Activated B cell treated with CpG ODN at 0.5 μM for 24 hours (primary cell): Measurements from ENCODE around the gene YTHDC2. TPM values are rescaled to one million over a fixed set of nuclear protein-coding genes. Genes with fewer than 3 reads are reported as not detected.

Experiments used
- ATAC-seq: fragments of 200-7000 bp; cut with Tn5 transposase; one replicate; pipeline ENCODE4 v1.10.0; 2021; ENCODE audit warnings: low read depth, mild to moderate bottlenecking, moderate library complexity
- CTCF ChIA-PET: fragments of 350-600 bp; sonication (Branson Sonifier 250); formaldehyde crosslinking; loops from one replicate; lab custom pipeline; 2021; ENCODE audit warnings: antibody characterized with exemption; lab: Charles Lee
- POLR2A ChIA-PET: fragments of 350-600 bp; sonication (Branson Sonifier 250); formaldehyde crosslinking; loops from one replicate; lab custom pipeline; 2021; ENCODE audit warnings: antibody characterized with exemption; lab: Charles Lee
- DNase-seq: peaks from one replicate; pipeline ENCODE4 v3.0.0; 2022
- H3K27ac Mint-ChIP-seq: one replicate; pipeline ENCODE4 v1.8.0; 2020; ENCODE audit warnings: mixed read lengths
- H3K27me3 Mint-ChIP-seq: one replicate; pipeline ENCODE4 v1.8.0; 2021; ENCODE audit warnings: mixed read lengths
- H3K36me3 Mint-ChIP-seq: one replicate; pipeline ENCODE4 v1.8.0; 2021; ENCODE audit warnings: low read depth, mixed read lengths
- H3K4me1 Mint-ChIP-seq: one replicate; pipeline ENCODE4 v1.8.0; 2021; ENCODE audit warnings: mixed read lengths
- H3K4me3 Mint-ChIP-seq: one replicate; pipeline ENCODE4 v1.8.0; 2020; ENCODE audit warnings: mild to moderate bottlenecking, mixed read lengths
- H3K9me3 Mint-ChIP-seq: one replicate; pipeline ENCODE4 v1.8.0; 2020; ENCODE audit warnings: mixed read lengths
- intact Hi-C: fragments of 100-400 bp; cut with micrococcal nuclease; formaldehyde crosslinking; loops from one replicate; pipeline ENCODE4 v1.15.1; 2024
- total RNA-seq: library from RNA; stranded (reverse); gene quantifications from 2 replicates; pipeline ENCODE4 v1.2.3, GENCODE V29; 2022
- TF ChIP-seq, protein P1 (sequence below): fragments of 200-600 bp; IDR thresholded peaks from one replicate; pipeline ENCODE4 v1.8.0; 2022; ENCODE audit warnings: antibody characterized with exemption, mild to moderate bottlenecking

The YTHDC2 gene
- total RNA-seq, 1 donor from 2014 or later = 41.7 TPM

DNA sequence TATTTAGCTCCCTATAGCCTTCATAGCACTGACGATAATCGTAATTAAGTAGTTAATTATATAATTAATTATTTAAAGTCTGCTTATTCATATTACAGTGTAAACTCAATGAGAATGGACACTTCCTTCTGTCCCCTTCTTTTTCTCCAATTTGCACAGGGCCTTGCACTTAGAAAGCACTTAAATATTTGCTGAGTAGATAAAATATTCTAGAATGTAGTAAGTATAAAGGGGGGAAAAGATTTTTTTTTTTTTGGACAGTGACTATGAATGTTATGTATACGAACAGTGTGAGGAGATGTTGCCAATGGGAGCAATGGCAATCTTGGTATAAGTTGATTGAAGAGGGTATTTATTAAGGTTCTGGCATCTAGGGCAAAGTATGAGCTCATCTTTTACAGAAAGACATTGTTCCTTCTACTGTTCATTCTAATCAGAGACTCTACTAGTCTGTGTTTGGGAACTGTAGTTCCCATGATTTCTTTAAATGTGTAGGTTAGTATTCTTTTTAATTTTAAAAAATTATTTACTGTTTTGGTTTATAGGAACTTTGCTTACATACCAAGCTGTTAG lies 49.4 kb downstream of the YTHDC2 start:
- intact Hi-C loops = loop anchor here (5.0 kb wide), 1 partner anchor 41 kb away; no protein-coding TSS in a partner anchor
- Mint-ChIP-seq H3K36me3 (peaks cover 67% of the 10 kb centered on the region), H3K27ac (no peak overlapping the region), H3K9me3 (no peaks in the 10 kb centered on the region), H3K4me3 (no peak overlapping the region), H3K27me3 (no peaks in the 10 kb centered on the region), H3K4me1 (no peaks in the 10 kb centered on the region)
- CTCF ChIA-PET = no interaction called here
- DNase-seq (no peak), ATAC-seq (no peak)
- POLR2A ChIA-PET = no interaction called here
- TF ChIP-seq, protein P1, sequence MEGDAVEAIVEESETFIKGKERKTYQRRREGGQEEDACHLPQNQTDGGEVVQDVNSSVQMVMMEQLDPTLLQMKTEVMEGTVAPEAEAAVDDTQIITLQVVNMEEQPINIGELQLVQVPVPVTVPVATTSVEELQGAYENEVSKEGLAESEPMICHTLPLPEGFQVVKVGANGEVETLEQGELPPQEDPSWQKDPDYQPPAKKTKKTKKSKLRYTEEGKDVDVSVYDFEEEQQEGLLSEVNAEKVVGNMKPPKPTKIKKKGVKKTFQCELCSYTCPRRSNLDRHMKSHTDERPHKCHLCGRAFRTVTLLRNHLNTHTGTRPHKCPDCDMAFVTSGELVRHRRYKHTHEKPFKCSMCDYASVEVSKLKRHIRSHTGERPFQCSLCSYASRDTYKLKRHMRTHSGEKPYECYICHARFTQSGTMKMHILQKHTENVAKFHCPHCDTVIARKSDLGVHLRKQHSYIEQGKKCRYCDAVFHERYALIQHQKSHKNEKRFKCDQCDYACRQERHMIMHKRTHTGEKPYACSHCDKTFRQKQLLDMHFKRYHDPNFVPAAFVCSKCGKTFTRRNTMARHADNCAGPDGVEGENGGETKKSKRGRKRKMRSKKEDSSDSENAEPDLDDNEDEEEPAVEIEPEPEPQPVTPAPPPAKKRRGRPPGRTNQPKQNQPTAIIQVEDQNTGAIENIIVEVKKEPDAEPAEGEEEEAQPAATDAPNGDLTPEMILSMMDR = no peak

DNA sequence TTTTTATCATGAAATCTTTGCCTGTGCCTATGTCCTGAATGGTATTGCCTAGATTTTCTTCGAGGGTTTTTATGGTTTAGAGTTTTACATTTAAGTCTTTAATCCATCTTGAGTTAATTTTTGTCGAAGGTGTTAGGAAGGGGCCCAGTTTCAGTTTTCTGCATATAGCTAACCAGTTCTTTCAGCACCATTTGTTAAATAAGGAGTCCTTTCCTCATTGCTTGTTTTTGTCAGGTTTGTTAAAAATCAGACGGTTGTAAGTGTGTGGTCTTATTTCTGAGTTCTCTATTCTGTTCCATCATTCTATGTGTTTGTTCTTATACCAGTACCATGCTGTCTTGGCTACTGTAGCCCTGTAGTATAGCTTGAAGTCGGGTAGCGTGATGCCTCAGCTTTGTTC lies 55.9 kb downstream of the YTHDC2 start:
- ChIA-PET POLR2A (no interaction called here), CTCF (no interaction called here)
- DNase-seq (no peak), ATAC-seq (no peak)
- no peak overlapping the region for H3K4me3 Mint-ChIP-seq
- TF ChIP-seq, protein P1 = no peak
- peaks cover 6% of the 10 kb centered on the region for H3K4me1 Mint-ChIP-seq
- H3K27ac Mint-ChIP-seq = no peak overlapping the region
- intact Hi-C loops = no loop called here
- no peaks in the 10 kb centered on the region for H3K27me3 Mint-ChIP-seq
- H3K9me3 Mint-ChIP-seq = peaks cover 16% of the 10 kb centered on the region
- H3K36me3 Mint-ChIP-seq = peaks cover 84% of the 10 kb centered on the region

DNA sequence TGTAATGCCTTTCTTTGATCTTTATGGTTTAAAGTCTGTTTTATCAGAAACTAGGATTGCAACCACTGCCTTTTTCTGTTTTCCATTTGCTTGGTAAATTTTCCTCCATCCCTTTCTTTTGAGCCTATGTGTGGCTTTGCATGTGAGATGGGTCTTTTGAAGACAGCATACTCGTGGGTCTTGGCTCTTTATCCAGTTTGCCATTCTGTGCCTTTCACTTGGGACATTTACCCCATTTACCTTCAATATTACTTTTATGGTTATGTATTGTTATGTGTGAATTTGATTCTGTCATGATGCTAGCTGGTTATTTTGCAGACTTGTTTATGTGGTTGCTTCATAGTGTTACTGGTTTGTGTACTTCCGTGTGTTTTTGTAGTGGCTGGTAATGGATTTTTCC lies 59.2 kb downstream of the YTHDC2 start:
- DNase-seq (no peak), ATAC-seq (no peak)
- TF ChIP-seq, protein P1 = no peak
- ChIA-PET CTCF (no interaction called here), POLR2A (no interaction called here)
- intact Hi-C loops = no loop called here
- Mint-ChIP-seq H3K27me3 (no peaks in the 10 kb centered on the region), H3K36me3 (peaks cover 78% of the 10 kb centered on the region), H3K27ac (no peak overlapping the region), H3K4me1 (peaks cover 6% of the 10 kb centered on the region), H3K4me3 (no peak overlapping the region), H3K9me3 (peaks cover 16% of the 10 kb centered on the region)

DNA sequence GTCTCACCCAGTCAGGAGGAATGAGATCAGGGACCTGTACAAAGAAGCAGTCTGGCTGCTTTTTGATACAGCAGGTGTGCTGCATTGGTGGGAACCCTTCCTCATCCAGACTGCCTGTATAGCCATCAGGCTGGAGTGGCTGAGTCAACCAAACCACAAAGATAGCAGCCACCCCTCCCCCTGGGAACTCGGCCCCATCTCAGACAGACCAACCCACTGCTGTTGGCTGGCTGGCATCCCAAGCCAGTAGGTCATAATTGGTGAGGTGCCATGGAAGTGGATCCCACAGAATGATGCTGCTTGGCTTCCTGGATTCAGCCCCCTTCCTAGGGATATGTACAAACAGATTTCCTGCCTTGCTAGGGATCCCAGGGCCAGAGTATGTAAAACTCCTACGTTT lies 60.9 kb downstream of the YTHDC2 start:
- CTCF ChIA-PET = no interaction called here

DNA sequence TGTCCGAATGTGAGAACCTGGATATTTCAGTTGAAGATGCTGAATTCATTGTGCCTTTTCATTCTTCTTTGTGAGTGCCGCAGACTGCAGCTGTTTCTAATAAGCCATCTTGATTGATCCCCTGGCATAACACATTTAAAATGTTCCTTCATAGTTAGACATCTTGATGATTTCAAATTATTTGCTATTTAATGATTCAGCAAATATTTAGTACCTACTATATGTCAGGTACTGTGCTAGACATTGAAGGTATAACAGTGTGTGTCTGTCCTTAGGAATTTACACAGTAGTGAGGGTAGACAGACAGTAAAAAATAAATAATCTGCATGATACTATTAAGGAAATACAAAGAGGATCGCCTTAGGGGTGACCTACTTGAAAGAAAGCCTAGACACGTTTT lies 61.6 kb downstream of the YTHDC2 start:
- no peak for DNase-seq
- Mint-ChIP-seq H3K4me1 (peaks cover 6% of the 10 kb centered on the region), H3K27ac (no peak overlapping the region), H3K27me3 (no peaks in the 10 kb centered on the region), H3K4me3 (no peak overlapping the region), H3K9me3 (peaks cover 14% of the 10 kb centered on the region), H3K36me3 (peaks cover 72% of the 10 kb centered on the region)
- TF ChIP-seq, protein P1 = no peak
- intact Hi-C loops = no loop called here
- ATAC-seq = no peak
- ChIA-PET CTCF (no interaction called here), POLR2A (no interaction called here)

More for the DNA sequence above, 60.9 kb downstream of the YTHDC2 start:
- no peak overlapping the region for H3K4me3 Mint-ChIP-seq
- no peak for ATAC-seq
- H3K36me3 Mint-ChIP-seq = peaks cover 72% of the 10 kb centered on the region
- H3K27me3 Mint-ChIP-seq = no peaks in the 10 kb centered on the region
- H3K4me1 Mint-ChIP-seq = peaks cover 6% of the 10 kb centered on the region
- DNase-seq = no peak
- POLR2A ChIA-PET = no interaction called here
- no peak overlapping the region for H3K27ac Mint-ChIP-seq
- intact Hi-C loops = no loop called here
- TF ChIP-seq, protein P1 = no peak
- peaks cover 14% of the 10 kb centered on the region for H3K9me3 Mint-ChIP-seq
